ENCODE data around the gene SCGB3A1.

Gene SCGB3A1

DNA sequence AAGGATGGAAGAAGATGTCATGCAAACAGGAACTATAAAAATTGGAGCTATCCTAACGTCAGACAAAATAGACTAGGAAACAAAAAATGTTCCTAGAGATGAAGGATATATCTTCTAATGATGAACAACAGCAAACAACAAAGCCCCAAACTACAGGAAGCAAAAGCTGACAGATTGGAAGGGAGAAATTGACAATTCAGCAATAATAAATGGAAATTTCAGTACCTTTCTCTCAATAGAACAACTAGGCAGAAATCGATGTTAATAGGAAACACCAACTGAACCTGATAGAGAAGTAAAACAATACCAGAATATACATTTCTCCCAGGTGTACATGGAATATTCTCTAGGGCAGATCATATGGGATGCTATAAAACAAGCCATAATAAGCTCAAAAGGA, 7.6 kb downstream of the SCGB3A1 start:
- no peak for DNase-seq

DNA sequence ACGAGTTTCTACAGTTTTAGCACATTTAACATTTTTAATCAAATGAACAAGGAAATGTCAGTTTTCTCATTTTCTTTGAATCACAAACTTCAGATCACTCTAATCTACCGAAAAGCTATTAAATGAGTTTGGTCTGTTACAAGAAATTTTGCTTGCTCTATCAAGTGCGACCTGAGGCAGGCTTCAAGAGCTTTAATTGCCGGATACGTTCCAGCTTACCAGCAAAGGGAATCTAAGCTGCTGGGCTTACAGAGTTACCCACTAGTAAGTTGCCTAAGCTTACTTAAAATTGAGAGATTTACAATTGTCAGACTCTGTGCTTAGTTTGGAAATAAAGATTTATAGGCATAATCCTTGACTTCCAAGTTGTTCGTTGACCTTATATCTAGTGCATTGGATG, 10.6 kb downstream of the SCGB3A1 start:
- no peak for DNase-seq

DNA sequence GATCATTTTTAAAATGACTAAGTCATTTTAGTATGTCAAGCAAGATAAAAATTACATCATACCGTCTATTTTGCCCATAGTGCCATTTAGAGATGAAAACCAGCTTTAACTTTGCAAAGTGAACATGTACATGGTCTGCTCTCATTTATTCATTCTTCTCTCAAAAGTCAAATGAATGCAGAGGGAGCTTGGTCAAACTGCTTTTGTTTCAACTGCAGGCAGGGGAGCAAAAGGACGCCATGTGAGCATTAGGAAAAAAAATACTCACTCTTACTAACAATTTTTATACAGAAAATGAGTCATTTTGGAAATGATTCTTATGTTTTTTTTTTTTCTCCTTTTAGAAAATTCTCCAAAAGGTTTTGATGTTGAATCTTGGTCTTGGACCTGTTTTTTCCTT, 15.7 kb downstream of the SCGB3A1 start:
- no peak for DNase-seq

DNA sequence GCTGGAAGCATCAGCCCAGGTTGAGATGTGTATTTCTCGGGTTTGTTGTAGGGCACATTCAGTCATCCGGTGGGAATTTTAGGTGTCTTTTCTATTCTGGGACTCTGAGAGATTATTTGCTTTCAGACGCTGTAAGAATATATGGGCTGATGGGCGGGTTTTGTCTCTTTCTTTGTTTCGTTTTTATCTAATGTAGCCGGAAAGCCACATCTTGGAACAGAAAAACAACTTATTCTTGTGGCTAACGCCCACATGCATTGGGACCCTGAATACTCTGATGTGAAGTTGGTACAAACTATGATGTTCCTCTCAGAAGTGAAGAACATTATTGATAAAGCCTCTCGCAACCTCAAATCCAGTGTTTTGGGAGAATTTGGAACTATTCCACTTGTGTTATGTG, 22.4 kb downstream of the SCGB3A1 start:
- no peak for DNase-seq

DNA sequence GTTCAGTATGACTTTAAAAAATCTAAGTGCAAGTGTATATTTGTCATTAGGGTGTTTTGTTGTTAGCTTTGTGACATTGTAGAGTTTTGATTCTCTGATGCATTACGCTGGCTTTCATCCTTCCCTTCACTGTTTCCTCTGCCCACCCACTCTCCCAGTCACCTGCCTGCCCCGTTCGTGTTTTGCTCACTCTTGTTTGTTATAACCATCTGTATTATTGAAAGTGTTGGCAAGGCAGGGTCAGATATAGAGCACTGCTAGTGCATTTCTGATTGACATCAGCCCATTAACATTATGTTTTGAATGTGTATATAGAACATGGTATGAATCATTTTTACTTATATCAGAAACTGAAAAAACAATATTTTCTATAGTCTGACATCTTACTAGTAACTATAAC, 27.3 kb downstream of the SCGB3A1 start:
- no peak for DNase-seq

DNA sequence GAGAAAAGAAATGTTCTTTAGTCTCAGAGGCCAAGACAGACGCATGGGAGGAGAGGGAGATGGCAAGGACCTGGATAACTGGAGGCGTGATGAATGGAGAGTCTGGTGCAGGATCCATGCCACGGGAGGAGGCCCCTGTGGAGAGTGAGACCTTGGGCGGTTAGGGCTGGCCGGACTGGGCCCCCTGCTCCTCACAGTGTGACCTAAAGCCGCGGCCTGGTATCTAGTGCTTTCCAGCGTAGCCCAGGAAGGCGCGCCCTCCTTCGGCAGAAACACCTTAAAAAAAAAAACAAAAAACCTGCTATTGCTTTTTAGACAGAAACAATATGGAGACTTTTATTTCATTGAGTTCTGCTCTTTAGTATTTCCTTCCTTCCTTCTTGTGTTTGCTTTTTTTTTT, 33.1 kb downstream of the SCGB3A1 start:
- no peak for DNase-seq

DNA sequence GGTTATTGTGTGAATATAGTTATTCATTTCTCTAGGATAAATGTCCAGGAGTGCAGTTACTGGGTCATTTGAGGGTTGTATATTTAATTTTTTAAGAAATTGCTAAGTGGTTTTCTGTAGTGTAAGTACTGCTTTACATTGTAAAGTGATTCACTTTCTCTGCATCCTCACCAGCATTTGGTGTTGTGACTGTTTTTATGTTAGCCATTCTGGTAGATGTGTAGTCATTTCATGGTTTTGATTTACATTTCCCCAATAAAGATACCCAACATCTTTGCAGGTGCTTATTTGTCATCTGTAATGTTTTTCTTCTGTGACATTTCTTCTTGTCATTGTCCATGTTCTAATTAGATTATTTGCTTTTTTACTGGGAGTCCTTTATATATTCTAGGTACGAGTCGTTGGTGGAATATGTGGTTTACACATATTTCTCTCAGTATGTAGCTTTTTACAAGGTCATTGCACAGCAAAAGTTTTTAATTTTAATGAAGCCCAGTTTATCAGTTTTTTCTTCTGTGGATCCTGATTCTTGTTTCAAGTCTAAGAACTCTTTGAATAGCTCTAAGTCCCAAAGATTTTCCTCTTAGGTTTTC, 34.0 kb downstream of the SCGB3A1 start:
- DNase-seq = no peak

DNA sequence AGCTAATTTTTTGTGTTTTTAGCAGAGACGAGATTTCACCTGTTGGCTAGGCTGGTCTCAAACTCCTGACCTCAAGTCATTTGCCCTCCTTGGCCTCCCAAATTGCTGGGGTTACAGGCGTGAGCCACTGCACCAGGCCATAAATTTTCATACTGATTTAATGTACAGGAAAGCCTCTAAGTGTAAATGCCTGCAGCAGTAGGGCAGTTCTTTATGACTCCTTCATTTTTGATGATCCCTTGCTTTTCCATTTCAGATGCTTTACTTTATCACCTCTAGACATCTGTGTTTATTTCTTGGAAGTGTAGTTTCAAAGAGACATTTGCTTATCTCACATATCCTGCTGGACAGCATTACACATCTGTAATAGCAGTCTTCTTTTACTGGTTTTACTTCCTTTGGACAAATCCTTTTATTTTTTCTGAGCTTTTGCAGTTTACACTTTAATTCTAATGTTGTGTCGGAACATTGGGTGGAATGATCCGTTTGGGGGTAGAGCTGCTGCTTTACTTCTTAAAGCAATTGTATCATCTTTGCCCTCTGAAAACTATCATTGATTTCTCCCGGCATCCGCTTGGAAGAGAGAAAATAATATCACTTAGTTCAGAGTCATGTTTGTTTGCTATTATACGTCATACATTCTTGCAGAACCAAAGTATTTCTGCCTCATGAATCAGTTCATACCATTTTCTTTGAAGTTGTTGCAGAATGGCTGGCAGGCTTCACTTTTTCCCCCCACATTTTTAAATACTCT, 36.0 kb downstream of the SCGB3A1 start:
- DNase-seq = no peak

DNA sequence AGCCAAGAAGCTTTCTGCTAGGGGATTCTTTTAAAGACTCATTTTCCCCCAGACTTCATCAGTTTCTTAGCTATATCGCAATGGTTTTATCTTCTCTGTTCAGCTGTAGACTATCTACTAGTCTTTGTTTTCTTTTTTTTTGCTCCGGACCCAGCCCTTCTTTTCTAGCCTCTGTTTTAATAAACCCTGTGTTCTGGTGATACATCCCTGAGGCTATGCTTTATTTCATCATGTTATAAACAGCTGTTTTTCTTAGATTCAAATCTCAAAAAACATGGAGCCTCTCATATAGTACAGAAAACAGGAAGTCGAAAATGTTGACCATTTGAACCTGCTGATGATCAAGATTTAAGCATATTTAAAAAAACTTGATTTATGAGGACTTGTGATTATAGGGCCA, 37.8 kb downstream of the SCGB3A1 start:
- DNase-seq = no peak

DNA sequence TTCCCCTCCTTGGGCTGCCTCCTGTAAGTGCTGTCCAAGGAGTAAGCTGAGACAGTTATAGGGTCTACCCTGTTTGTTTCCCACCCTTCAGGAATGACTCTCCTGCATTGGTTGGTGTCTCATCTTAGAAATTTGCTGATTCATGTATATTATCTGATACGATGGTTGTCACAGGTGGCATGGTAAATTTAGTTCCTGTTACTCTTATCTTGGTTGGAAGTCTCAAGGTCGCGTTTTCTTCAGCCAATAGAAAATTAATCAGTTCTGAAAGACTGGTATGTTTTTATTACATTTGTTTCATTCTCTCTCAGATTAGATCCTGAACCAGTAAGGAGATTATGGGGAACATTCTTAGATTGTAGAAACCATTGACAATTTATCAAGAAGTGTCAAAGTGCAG, 42.7 kb downstream of the SCGB3A1 start:
- DNase-seq = no peak

DNA sequence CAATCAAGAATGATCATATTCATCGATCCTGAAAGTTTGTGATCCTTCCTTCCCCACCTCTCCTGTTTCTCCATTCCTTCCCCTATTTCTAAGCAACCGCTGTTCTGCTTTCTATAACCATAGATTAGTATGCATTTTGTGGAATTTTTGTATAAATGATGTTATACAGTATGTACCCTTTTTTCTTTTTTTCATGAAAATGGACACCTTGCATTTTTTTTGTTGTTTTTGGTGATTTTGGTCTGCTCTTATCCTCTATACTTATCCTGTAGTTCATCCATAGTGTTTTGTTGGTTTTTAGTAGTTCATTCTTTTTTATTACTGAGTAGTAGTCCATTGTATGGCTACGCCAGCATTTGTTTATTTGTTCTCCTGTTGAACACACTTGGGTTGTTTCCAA, 46.1 kb downstream of the SCGB3A1 start:
- no peak for DNase-seq

DNA sequence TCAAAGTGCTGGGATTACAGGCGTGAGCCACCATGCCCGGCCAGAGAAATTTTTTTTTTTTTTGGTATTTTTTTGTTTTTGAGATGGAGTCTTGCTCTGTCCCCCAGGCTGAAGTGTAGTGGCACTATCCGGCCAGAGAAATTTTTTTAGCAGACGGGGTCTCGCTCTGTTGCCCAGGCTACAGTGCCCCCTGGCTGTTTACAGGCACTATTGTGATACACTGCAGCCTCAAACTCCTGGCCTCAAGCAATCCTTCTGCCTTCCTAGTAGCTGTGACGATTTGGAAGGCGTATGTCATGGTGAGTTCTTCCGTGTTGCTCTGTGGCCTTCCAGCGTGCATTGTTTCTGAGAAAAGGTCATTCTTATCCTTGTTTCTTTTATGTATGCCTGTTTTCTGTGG, 49.6 kb downstream of the SCGB3A1 start:
- DNase-seq = no peak

All from NCI-H1436 (cell line).